Endothelial cell of umbilical vein (primary cell): ENCODE data around the gene OXLD1. TPM values are rescaled to one million over a fixed set of nuclear protein-coding genes. Genes with fewer than 3 reads are reported as not detected.
A peak's percentile ranks its signal among the peaks of the same experiment; 100 is the strongest.

Experiments used
- BruUV-seq: library from RNA; stranded (reverse); fragments of 400-500 nt; replicated peaks from 2 replicates; lab custom pipeline; 2021; lab: Mats Ljungman, UMichigan
- CTCF ChIA-PET: fragments of 300-600, 350-600 bp; sonication (Branson Sonifier 250); formaldehyde crosslinking; loops from one replicate; lab custom pipeline; 2021; ENCODE audit warnings: antibody characterized with exemption, inconsistent platforms; lab: Charles Lee
- POLR2A ChIA-PET: fragments of 300-600, 350-600 bp; sonication (Branson Sonifier 250); formaldehyde crosslinking; loops from one replicate; lab custom pipeline; 2021; ENCODE audit warnings: antibody characterized with exemption, inconsistent platforms; lab: Charles Lee
- DNase-seq: peaks from one replicate; pipeline ENCODE4 v3.0.0-alpha.2; 2011; ENCODE audit warnings: low read depth, low spot score
- FAIRE-seq: peaks from 2 replicates; lab custom pipeline; 2011; peaks lifted over from hg19 to GRCh38; lab: Jason Lieb, UNC
- H2AFZ ChIP-seq: 2 replicates; pipeline ENCODE4 v1.6.0; 2012; ENCODE audit warnings: low read depth, low read length, control low read depth, inconsistent platforms
- H3K27ac ChIP-seq: 2 replicates; pipeline ENCODE4 v1.5.1; 2011; ENCODE audit warnings: low read depth, mild to moderate bottlenecking, control low read depth, low read length, moderate library complexity; ENCODE audit not compliant: insufficient read depth
- H3K27me3 ChIP-seq, 2 experiments: 2 replicates each; pipeline versions ENCODE4 v1.6.0 to v1.6.1; 2011; ENCODE audit warnings: low read length in 2 of 2, mixed read lengths in 1 of 2; ENCODE audit not compliant: control insufficient read depth in 2 of 2, insufficient read depth in 2 of 2
- H3K36me3 ChIP-seq, 2 experiments: 2 replicates in 1 of 2; 3 replicates in 1 of 2; pipeline ENCODE4 v1.5.1; 2011; ENCODE audit warnings: low read length in 2 of 2, mild to moderate bottlenecking in 1 of 2, moderate library complexity in 1 of 2; ENCODE audit not compliant: control insufficient read depth in 2 of 2, insufficient read depth in 2 of 2; ENCODE audit errors: extremely low read depth in 1 of 2
- H3K4me1 ChIP-seq: 3 replicates; pipeline ENCODE4 v1.5.1; 2011; ENCODE audit warnings: mild to moderate bottlenecking, low read length; ENCODE audit not compliant: control insufficient read depth, insufficient read depth; ENCODE audit errors: extremely low read depth
- H3K4me2 ChIP-seq: 2 replicates; pipeline ENCODE4 v1.6.1; 2011; ENCODE audit warnings: low read length, control low read depth, mixed read lengths; ENCODE audit not compliant: insufficient read depth
- H3K4me3 ChIP-seq, 3 experiments: fragments of 200-600 bp in 1 of 3; sonication (generic), shearing (Covaris generic) in 1 of 3; replicated peaks in 1 of 3; 2 replicates each; pipeline ENCODE4 v1.5.1; 2011 to 2016; ENCODE audit warnings: control low read depth in 3 of 3, low read length in 3 of 3, mild to moderate bottlenecking in 2 of 3, inconsistent platforms in 1 of 3, low read depth in 1 of 3, moderate library complexity in 1 of 3; ENCODE audit not compliant: insufficient read depth in 1 of 3
- H3K79me2 ChIP-seq: 2 replicates; pipeline ENCODE4 v1.6.0; 2012; ENCODE audit warnings: low read length, inconsistent platforms; ENCODE audit not compliant: control insufficient read depth, insufficient read depth
- H3K9ac ChIP-seq: replicated peaks from 2 replicates; pipeline ENCODE3; 2011; ENCODE audit warnings: low read length, control low read depth; ENCODE audit not compliant: insufficient read depth; ENCODE audit errors: extremely low read depth
- H3K9me1 ChIP-seq: replicated peaks from 3 replicates; pipeline ENCODE4 v1.6.0; 2011; ENCODE audit warnings: mild to moderate bottlenecking, low read length; ENCODE audit not compliant: control insufficient read depth, insufficient read depth; ENCODE audit errors: extremely low read depth
- H3K9me3 ChIP-seq: replicated peaks from 2 replicates; pipeline ENCODE4 v1.5.1; 2012; ENCODE audit warnings: low read length, inconsistent platforms; ENCODE audit not compliant: control insufficient read depth, insufficient read depth
- H4K20me1 ChIP-seq: replicated peaks from 2 replicates; pipeline ENCODE3; 2011; ENCODE audit warnings: mild to moderate bottlenecking, low read length; ENCODE audit not compliant: control insufficient read depth, insufficient read depth; ENCODE audit errors: extremely low read depth
- CTCF ChIP-seq, 2 donors: IDR thresholded peaks; 1 replicate in 1 of 2; 2 replicates in 1 of 2; pipeline ENCODE4 v1.5.1; 2011; ENCODE audit warnings: low read length in 2 of 2, mild to moderate bottlenecking in 2 of 2, moderate library complexity in 2 of 2, control low read depth in 1 of 2, inconsistent platforms in 1 of 2, low read depth in 1 of 2; ENCODE audit not compliant: insufficient read depth in 1 of 2; ENCODE audit errors: extremely low read depth in 1 of 2
- EZH2 ChIP-seq: IDR thresholded peaks from 2 replicates; pipeline ENCODE4 v1.6.1; 2012; ENCODE audit warnings: borderline replicate concordance, low read depth, mild to moderate bottlenecking, moderate library complexity, low read length, inconsistent platforms; ENCODE audit not compliant: severe bottlenecking
- FOS ChIP-seq: IDR thresholded peaks from 2 replicates; pipeline ENCODE4 v1.6.1; 2011; ENCODE audit warnings: mild to moderate bottlenecking, low read length, moderate library complexity, borderline replicate concordance; ENCODE audit not compliant: insufficient read depth
- MYC ChIP-seq: IDR thresholded peaks from one replicate; pipeline ENCODE4 v1.6.1; 2011; ENCODE audit warnings: mild to moderate bottlenecking, low read depth, low read length
- POLR2A ChIP-seq: IDR thresholded peaks from 2 replicates; pipeline ENCODE4 v1.6.1; 2012; ENCODE audit warnings: low read depth, mild to moderate bottlenecking, control low read depth, low read length
- POLR2AphosphoS5 ChIP-seq: IDR thresholded peaks from 2 replicates; pipeline ENCODE4 v1.6.1; 2012; ENCODE audit warnings: low read depth, mild to moderate bottlenecking, control low read depth, low read length, moderate library complexity; ENCODE audit not compliant: insufficient read depth
- dilution Hi-C: fragments of 300-500 bp; cut with MboI; formaldehyde crosslinking; loops from one replicate; pipeline ENCODE4 v1.15.0; 2019; ENCODE audit warnings: low sequenced_read_pairs; ENCODE audit not compliant: extremely low pct_ligation_motif_present
- intact Hi-C: fragments of 100-400 bp; cut with micrococcal nuclease; formaldehyde crosslinking; loops from one replicate; pipeline ENCODE4 v1.10.0; 2022
- polyA plus RNA-seq, 4 experiments: library from polyadenylated mRNA; depleted of rRNA in 3 of 4; stranded (reverse) in 3 of 4; unstranded in 1 of 4; fragments of >200 nt; gene quantifications; 2 replicates each; pipeline versions ENCODE4 v1.2.1 to v1.2.3, GENCODE V29; 2011 to 2012; ENCODE audit warnings: missing spikeins in 1 of 4
- total RNA-seq: library from RNA; stranded (reverse); gene quantifications from 2 replicates; pipeline ENCODE4 v1.2.3, GENCODE V29; 2021

The OXLD1 gene
- total and polyA plus RNA-seq, 2 donors (not counting 3 experiments of a cell fraction or from before 2014, with no cell fraction given): 20.1 to 35.2 TPM

DNA sequence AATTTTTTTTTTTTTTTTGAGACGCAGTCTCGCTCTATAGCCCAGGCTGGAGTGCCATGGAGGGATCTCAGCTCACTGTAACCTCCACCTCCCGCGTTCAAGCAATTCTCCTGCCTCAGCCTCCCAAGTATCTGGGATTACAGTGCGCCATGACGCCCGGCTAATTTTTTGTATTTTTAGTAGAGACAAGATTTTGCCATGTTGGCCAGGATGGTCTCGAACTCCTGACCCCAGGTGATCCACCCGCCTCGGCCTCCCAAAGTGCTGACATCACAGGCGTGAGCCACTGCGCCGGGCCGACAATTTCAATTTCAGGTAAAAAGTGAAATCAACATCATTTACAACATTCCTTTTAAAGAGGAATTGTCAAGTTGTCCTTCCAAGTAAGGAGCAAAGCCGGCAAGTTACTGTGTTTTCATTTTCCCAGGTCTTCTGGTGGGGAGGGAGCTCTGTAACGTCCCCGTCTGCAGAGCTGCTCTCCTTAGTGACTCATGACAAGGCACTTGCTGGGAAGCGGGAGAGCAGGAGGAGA lies 30.4 kb downstream of the OXLD1 start:
- dilution Hi-C loops (no loop called here), intact Hi-C loops (loop anchor here (2.0 kb wide), 1 partner anchor 31 kb away; the partner anchor contains the start of genes CCDC137 and OXLD1)
- DNase-seq: no peak
- ChIA-PET CTCF (interaction anchor here (1.0 to 1.1 kb wide), 2 partner anchors 12 to 29 kb away, joined by 3 to 4 read pairs; no protein-coding TSS in a partner anchor), POLR2A (interaction anchor here (0.9 kb wide), 1 partner anchor 20 kb away, joined by 4 read pairs; the partner anchor contains the start of gene PDE6G)
- Histone ChIP-seq H3K9me3 (no peaks in the 10 kb centered on the region), H3K9ac (peak overlapping the region; percentile 93), H3K27ac (peak overlapping the region; percentile 75), H4K20me1 (peaks cover 6% of the 10 kb centered on the region), H3K27me3 (no peaks in the 10 kb centered on the region), H3K4me3 (peak overlapping the region; percentile 70 to 91 (median 84)), H3K4me1 (peaks cover 11% of the 10 kb centered on the region), H3K79me2 (peaks cover 53% of the 10 kb centered on the region), H3K9me1 (no peaks in the 10 kb centered on the region), H3K4me2 (peak overlapping the region; percentile 89), H2AFZ (no peak overlapping the region), H3K36me3 (no peaks in the 10 kb centered on the region)
- BruUV-seq: TSS peak; percentile 42
- TF ChIP-seq FOS: no peak
- no peak for TF ChIP-seq POLR2A
- TF ChIP-seq CTCF (IDR thresholded peaks at IDR 0.05; ENCODE audit: extremely low read depth in 1 of 2, insufficient read depth in 1 of 2, low read depth in 1 of 2, low read length in 2 of 2): no peak
- TF ChIP-seq POLR2AphosphoS5: no peak
- no peak for TF ChIP-seq MYC
- peak; percentile 83 for FAIRE-seq

- BruUV-seq: no TSS peak
- Histone ChIP-seq H3K9me3 (no peaks in the 10 kb centered on the region), H3K79me2 (peaks cover 57% of the 10 kb centered on the region), H3K27ac (no peak overlapping the region), H3K27me3 (no peaks in the 10 kb centered on the region), H3K9ac (no peak overlapping the region), H3K4me1 (peaks cover 11% of the 10 kb centered on the region), H4K20me1 (peaks cover 6% of the 10 kb centered on the region), H2AFZ (no peak overlapping the region), H3K36me3 (no peaks in the 10 kb centered on the region), H3K4me3 (peak overlapping the region in 1 of 3 experiments; percentile 84), H3K4me2 (peak overlapping the region; percentile 89), H3K9me1 (no peaks in the 10 kb centered on the region)
- TF ChIP-seq FOS (no peak), POLR2AphosphoS5 (no peak), MYC (no peak), EZH2 (no peak), POLR2A (no peak)
- dilution Hi-C loops: no loop called here
- intact Hi-C loops: no loop called here
- CTCF ChIA-PET: no interaction called here
- FAIRE-seq (no peak), DNase-seq (no peak)
- POLR2A ChIA-PET: no interaction called here
Observed at GRCh38 chr17:81635431-81635830, 31.0 kb downstream of the OXLD1 start.
